Neural progenitor cell (in vitro differentiated cells): Measurements from ENCODE around the gene HS3ST4.

Source experiments
- CTCF ChIP-seq: fragments of 200-600 bp; sonication (generic); IDR thresholded peaks from 2 replicates; pipeline ENCODE4 v1.5.1; 2017; ENCODE audit warnings: antibody characterized with exemption, mild to moderate bottlenecking
- EZH2 ChIP-seq: fragments of 200-600 bp; sonication (generic); IDR thresholded peaks from 2 replicates; pipeline ENCODE4 v1.6.1; 2017; ENCODE audit warnings: antibody characterized with exemption, mild to moderate bottlenecking, moderate library complexity

- TF ChIP-seq CTCF, result peak; percentile 2
- TF ChIP-seq EZH2, result peak; percentile 68
Observed at GRCh38 chr16:25692742-25693508, 1.2 kb downstream of the HS3ST4 start.
